ENCODE data around the gene SCAPER. TPM values are rescaled to one million over a fixed set of nuclear protein-coding genes. Genes with fewer than 3 reads are reported as not detected.
A peak's percentile ranks its signal among the peaks of the same experiment; 100 is the strongest.
"Not testable (repeated sequence)": the region's sequence is repeated elsewhere in the genome, so short reads cannot be mapped to it uniquely, and the experiment has no call there.

Gene SCAPER
- polyA plus RNA-seq, 4 donors: 8.1 to 25.9 (median 14.0) TPM

- 97 to 100% (median 98%) methylated on average over 2 of the region's 2 CpGs for WGBS, 3 donors
- FAIRE-seq: no peak
Measured at GRCh38 chr15:76901965-76902364, 3.2 kb downstream of the SCAPER start.

DNA sequence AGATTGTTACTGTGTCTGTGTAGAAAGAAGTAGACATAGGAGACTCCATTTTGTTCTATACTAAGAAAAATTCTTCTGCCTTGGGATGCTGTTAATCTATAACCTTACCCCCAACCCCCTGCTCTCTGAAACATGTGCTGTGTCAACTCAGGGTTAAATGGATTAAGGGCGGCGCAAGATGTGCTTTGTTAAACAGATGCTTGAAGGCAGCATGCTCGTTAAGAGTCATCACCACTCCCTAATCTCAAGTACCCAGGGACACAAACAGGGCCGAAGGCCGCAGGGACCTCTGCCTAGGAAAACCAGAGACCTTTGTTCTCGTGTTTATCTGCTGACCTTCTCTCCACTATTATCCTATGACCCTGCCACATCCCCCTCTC lies 5.2 kb downstream of the SCAPER start:
- not testable (repeated sequence) for H3K27ac ChIP-seq (ENCODE audit: low read depth in 1 of 3, low read length in 2 of 3); H3K4me3 ChIP-seq (ENCODE audit: low read depth in 1 of 3, low read length in 3 of 3); H3K27me3 ChIP-seq (ENCODE audit: control insufficient read depth in 3 of 3, insufficient read depth in 3 of 3, low read length in 3 of 3); DNase-seq; FAIRE-seq; H3K4me1 ChIP-seq (ENCODE audit: control insufficient read depth in 3 of 3, insufficient read depth in 2 of 3, low read depth in 1 of 3, low read length in 2 of 3)
- 75 to 100% methylated on average over 1 to 2 of the region's 6 CpGs; no CpG with 5 or more reads in 1 of the 3 donors for WGBS, 3 donors
- peaks cover 0 to 10% of the 10 kb centered on the region in 2 donors for H3K9me3 ChIP-seq (ENCODE audit: control insufficient read depth in 2 of 2, insufficient read depth in 1 of 2, low read depth in 1 of 2, low read length in 1 of 2)
- peaks cover 0 to 16% (median 0%) of the 10 kb centered on the region in 3 donors for H3K36me3 ChIP-seq (ENCODE audit: control insufficient read depth in 3 of 3, insufficient read depth in 2 of 3, low read depth in 1 of 3, low read length in 3 of 3)

More at GRCh38 chr15:76901965-76902364, 3.2 kb downstream of the SCAPER start:
- H3K4me1 ChIP-seq (ENCODE audit: control insufficient read depth in 3 of 3, insufficient read depth in 2 of 3, low read depth in 1 of 3, low read length in 2 of 3): peaks cover 0 to 9% (median 5%) of the 10 kb centered on the region in 3 donors
- H3K27me3 ChIP-seq (ENCODE audit: control insufficient read depth in 3 of 3, insufficient read depth in 3 of 3, low read length in 3 of 3): no peaks in the 10 kb centered on the region
- H3K27ac ChIP-seq (ENCODE audit: low read depth in 1 of 3, low read length in 2 of 3): no peak overlapping the region
- H3K4me3 ChIP-seq (ENCODE audit: low read depth in 1 of 3, low read length in 3 of 3): no peak overlapping the region
- peaks cover 0 to 7% of the 10 kb centered on the region in 2 donors for H3K9me3 ChIP-seq (ENCODE audit: control insufficient read depth in 2 of 2, insufficient read depth in 1 of 2, low read depth in 1 of 2, low read length in 1 of 2)
- DNase-seq: no peak
- H3K36me3 ChIP-seq (ENCODE audit: control insufficient read depth in 3 of 3, insufficient read depth in 2 of 3, low read depth in 1 of 3, low read length in 3 of 3): peaks cover 0 to 7% (median 0%) of the 10 kb centered on the region in 3 donors

DNA sequence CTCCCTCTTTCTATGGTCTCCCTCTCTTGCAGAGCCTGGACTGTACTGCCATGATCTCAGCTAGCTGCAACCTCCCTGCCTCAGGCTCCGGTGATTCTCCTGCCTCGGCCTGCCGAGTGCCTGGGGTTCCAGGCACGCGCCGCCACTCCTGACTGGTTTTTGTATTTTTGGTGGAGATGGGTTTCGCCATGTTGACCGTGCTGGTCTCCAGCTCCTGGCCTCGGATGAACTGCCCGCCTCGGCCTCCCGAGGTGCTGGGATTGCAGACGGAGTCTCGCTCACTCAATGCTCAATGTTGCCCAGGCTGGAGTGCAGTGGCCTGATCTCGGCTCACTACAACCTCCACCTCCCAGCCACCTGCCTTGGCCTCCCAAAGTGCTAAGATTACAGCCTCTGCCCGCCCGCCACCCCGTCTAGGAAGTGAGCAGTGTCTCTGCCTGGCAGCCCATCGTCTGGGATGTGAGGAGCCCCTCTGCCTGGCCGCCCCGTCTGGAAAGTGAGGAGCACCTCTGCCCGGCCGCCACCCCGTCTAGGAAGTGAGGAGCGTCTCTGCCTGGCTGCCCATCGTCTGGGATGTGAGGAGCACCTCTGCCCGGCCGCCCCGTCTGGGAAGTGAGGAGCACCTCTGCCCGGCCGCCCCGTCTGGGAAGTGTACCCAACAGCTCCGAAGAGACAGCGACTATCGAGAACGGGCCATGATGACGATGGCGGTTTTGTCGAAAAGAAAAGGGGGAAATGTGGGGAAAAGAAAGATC lies 5.8 kb downstream of the SCAPER start:
- not testable (repeated sequence) for DNase-seq; FAIRE-seq; H3K4me3 ChIP-seq (ENCODE audit: low read depth in 1 of 3, low read length in 3 of 3); H3K4me1 ChIP-seq (ENCODE audit: control insufficient read depth in 3 of 3, insufficient read depth in 2 of 3, low read depth in 1 of 3, low read length in 2 of 3); H3K27me3 ChIP-seq (ENCODE audit: control insufficient read depth in 3 of 3, insufficient read depth in 3 of 3, low read length in 3 of 3); H3K27ac ChIP-seq (ENCODE audit: low read depth in 1 of 3, low read length in 2 of 3)
- H3K36me3 ChIP-seq (ENCODE audit: control insufficient read depth in 3 of 3, insufficient read depth in 2 of 3, low read depth in 1 of 3, low read length in 3 of 3): peaks cover 0 to 16% (median 0%) of the 10 kb centered on the region in 3 donors
- peaks cover 0 to 10% of the 10 kb centered on the region in 2 donors for H3K9me3 ChIP-seq (ENCODE audit: control insufficient read depth in 2 of 2, insufficient read depth in 1 of 2, low read depth in 1 of 2, low read length in 1 of 2)
- WGBS, 3 donors: 94 to 97% (median 95%) methylated on average over 37 to 39 of the region's 39 CpGs

- H3K4me1 ChIP-seq (ENCODE audit: control insufficient read depth in 3 of 3, insufficient read depth in 2 of 3, low read depth in 1 of 3, low read length in 2 of 3): no peaks in the 10 kb centered on the region
- DNase-seq (peak in 1 of 2 donors; percentile 2), FAIRE-seq (no peak)
- H3K4me3 ChIP-seq (ENCODE audit: low read depth in 1 of 3, low read length in 3 of 3): no peak overlapping the region
- H3K27me3 ChIP-seq (ENCODE audit: control insufficient read depth in 3 of 3, insufficient read depth in 3 of 3, low read length in 3 of 3): no peaks in the 10 kb centered on the region
- peaks cover 0 to 21% (median 0%) of the 10 kb centered on the region in 3 donors for H3K36me3 ChIP-seq (ENCODE audit: control insufficient read depth in 3 of 3, insufficient read depth in 2 of 3, low read depth in 1 of 3, low read length in 3 of 3)
- 77 to 87% (median 80%) methylated on average over 4 of the region's 4 CpGs for WGBS, 3 donors
- H3K9me3 ChIP-seq (ENCODE audit: control insufficient read depth in 2 of 2, insufficient read depth in 1 of 2, low read depth in 1 of 2, low read length in 1 of 2): peaks cover 0 to 14% of the 10 kb centered on the region in 2 donors
- no peak overlapping the region for H3K27ac ChIP-seq (ENCODE audit: low read depth in 1 of 3, low read length in 2 of 3)
Measured at GRCh38 chr15:76898102-76898501, 7.0 kb downstream of the SCAPER start.

GRCh38 chr15:76894174-76894573 lies 11.0 kb downstream of the SCAPER start:
- H3K27me3 ChIP-seq (ENCODE audit: control insufficient read depth in 3 of 3, insufficient read depth in 3 of 3, low read length in 3 of 3): no peaks in the 10 kb centered on the region
- peaks cover 0 to 20% (median 0%) of the 10 kb centered on the region in 3 donors for H3K36me3 ChIP-seq (ENCODE audit: control insufficient read depth in 3 of 3, insufficient read depth in 2 of 3, low read depth in 1 of 3, low read length in 3 of 3)
- H3K4me3 ChIP-seq (ENCODE audit: low read depth in 1 of 3, low read length in 3 of 3): no peak overlapping the region
- no peaks in the 10 kb centered on the region for H3K4me1 ChIP-seq (ENCODE audit: control insufficient read depth in 3 of 3, insufficient read depth in 2 of 3, low read depth in 1 of 3, low read length in 2 of 3)
- DNase-seq (no peak), FAIRE-seq (no peak)
- 96 to 100% (median 100%) methylated on average over 2 of the region's 2 CpGs for WGBS, 3 donors
- H3K9me3 ChIP-seq (ENCODE audit: control insufficient read depth in 2 of 2, insufficient read depth in 1 of 2, low read depth in 1 of 2, low read length in 1 of 2): peaks cover 0 to 12% of the 10 kb centered on the region in 2 donors
- no peak overlapping the region for H3K27ac ChIP-seq (ENCODE audit: low read depth in 1 of 3, low read length in 2 of 3)

DNA sequence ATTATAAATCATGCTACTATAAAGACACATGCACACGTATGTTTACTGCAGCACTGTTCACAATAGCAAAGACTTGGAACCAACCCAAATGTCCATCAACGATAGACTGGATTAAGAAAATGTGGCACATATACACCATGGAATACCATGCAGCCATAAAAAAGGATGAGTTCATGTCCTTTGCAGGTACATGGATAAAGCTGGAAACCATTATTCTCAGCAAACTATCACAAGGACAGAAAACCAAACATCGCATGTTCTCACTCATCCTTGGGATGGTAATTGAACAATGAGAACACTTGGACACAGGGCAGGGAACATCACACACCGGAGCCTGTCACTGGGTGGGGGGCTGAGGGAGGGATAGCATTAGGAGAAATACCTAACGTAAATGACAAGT lies 12.3 kb downstream of the SCAPER start:
- not testable (repeated sequence) for H3K4me1 ChIP-seq (ENCODE audit: control insufficient read depth in 3 of 3, insufficient read depth in 2 of 3, low read depth in 1 of 3, low read length in 2 of 3); DNase-seq; FAIRE-seq; H3K9me3 ChIP-seq (ENCODE audit: control insufficient read depth in 2 of 2, insufficient read depth in 1 of 2, low read depth in 1 of 2, low read length in 1 of 2); H3K27ac ChIP-seq (ENCODE audit: low read depth in 1 of 3, low read length in 2 of 3); H3K4me3 ChIP-seq (ENCODE audit: low read depth in 1 of 3, low read length in 3 of 3); H3K27me3 ChIP-seq (ENCODE audit: control insufficient read depth in 3 of 3, insufficient read depth in 3 of 3, low read length in 3 of 3)
- peaks cover 0 to 17% (median 0%) of the 10 kb centered on the region in 3 donors for H3K36me3 ChIP-seq (ENCODE audit: control insufficient read depth in 3 of 3, insufficient read depth in 2 of 3, low read depth in 1 of 3, low read length in 3 of 3)
- WGBS, 3 donors: 92 to 96% (median 93%) methylated on average over 4 to 5 of the region's 5 CpGs

DNA sequence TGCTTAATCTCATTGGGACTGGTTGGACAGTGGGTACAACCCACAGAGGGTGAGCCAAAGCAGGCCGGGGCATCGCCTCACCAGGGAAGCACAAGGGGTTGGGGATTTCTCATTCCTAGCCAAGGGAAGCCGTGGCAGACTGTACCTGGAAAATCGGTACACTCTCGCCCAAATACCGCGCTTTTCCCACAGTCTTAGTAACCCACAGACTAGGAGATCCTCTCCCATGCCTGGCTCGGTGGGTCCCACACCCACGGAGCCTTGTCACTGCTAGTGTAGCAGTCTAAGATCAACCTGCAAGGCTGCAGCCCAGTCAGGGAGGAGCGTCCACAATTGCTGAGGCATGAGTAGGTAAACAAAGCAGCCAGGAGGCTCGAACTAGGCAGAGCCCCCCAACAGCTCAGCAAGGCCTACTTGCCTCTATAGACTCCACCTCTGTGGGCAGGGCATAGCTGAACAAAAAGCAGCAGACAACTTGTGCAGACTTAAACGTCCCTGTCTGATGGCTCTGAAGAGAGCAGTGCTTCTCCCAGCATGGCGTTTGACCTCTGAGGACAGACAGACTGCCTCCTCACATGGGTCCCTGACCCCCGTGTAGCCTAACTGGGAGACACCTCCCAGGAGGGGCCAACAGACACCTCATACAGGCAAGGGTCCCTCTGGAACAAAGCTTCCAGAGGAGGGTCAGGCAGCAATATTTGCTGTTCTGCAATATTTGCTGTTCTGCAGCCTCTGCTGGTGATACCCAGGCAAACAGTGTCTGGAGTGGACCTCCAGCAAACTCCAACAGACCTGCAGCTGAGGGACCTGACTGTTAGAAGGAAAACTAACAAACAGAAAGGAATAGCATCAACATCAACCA lies 17.6 kb downstream of the SCAPER start:
- H3K4me1 ChIP-seq (ENCODE audit: control insufficient read depth in 3 of 3, insufficient read depth in 2 of 3, low read depth in 1 of 3, low read length in 2 of 3); H3K4me3 ChIP-seq (ENCODE audit: low read depth in 1 of 3, low read length in 3 of 3); H3K36me3 ChIP-seq (ENCODE audit: control insufficient read depth in 3 of 3, insufficient read depth in 2 of 3, low read depth in 1 of 3, low read length in 3 of 3); DNase-seq; H3K27me3 ChIP-seq (ENCODE audit: control insufficient read depth in 3 of 3, insufficient read depth in 3 of 3, low read length in 3 of 3); H3K27ac ChIP-seq (ENCODE audit: low read depth in 1 of 3, low read length in 2 of 3); H3K9me3 ChIP-seq (ENCODE audit: control insufficient read depth in 2 of 2, insufficient read depth in 1 of 2, low read depth in 1 of 2, low read length in 1 of 2); FAIRE-seq: not testable (repeated sequence)
- WGBS, 3 donors: 90 to 96% (median 92%) methylated on average over 14 of the region's 14 CpGs

GRCh38 chr15:76885212-76885611 lies 19.9 kb downstream of the SCAPER start:
- DNase-seq (no peak), FAIRE-seq (no peak)
- no peaks in the 10 kb centered on the region for H3K4me1 ChIP-seq (ENCODE audit: control insufficient read depth in 3 of 3, insufficient read depth in 2 of 3, low read depth in 1 of 3, low read length in 2 of 3)
- WGBS, 3 donors: 94 to 98% (median 97%) methylated on average over 2 of the region's 2 CpGs
- no peaks in the 10 kb centered on the region for H3K27me3 ChIP-seq (ENCODE audit: control insufficient read depth in 3 of 3, insufficient read depth in 3 of 3, low read length in 3 of 3)
- peaks cover 0 to 6% of the 10 kb centered on the region in 2 donors for H3K9me3 ChIP-seq (ENCODE audit: control insufficient read depth in 2 of 2, insufficient read depth in 1 of 2, low read depth in 1 of 2, low read length in 1 of 2)
- no peak overlapping the region for H3K27ac ChIP-seq (ENCODE audit: low read depth in 1 of 3, low read length in 2 of 3)
- peaks cover 0 to 13% (median 0%) of the 10 kb centered on the region in 3 donors for H3K36me3 ChIP-seq (ENCODE audit: control insufficient read depth in 3 of 3, insufficient read depth in 2 of 3, low read depth in 1 of 3, low read length in 3 of 3)
- no peak overlapping the region for H3K4me3 ChIP-seq (ENCODE audit: low read depth in 1 of 3, low read length in 3 of 3)

All from small intestine (tissue), 7 donors.